Naive thymus-derived CD4-positive, alpha-beta T cell (primary cell): ENCODE data around the gene FPR2. TPM values are rescaled to one million over a fixed set of nuclear protein-coding genes. Genes with fewer than 3 reads are reported as not detected.
A peak's percentile ranks its signal among the peaks of the same experiment; 100 is the strongest.

Experiments
- ATAC-seq: fragments of 150-1000 bp; cut with Tn5 transposase; 2 replicates; pipeline ENCODE4 v1.10.0; 2021; ENCODE audit warnings: mild to moderate bottlenecking, moderate library complexity
- CTCF ChIA-PET: fragments of 350-600 bp; sonication (Branson Sonifier 250); formaldehyde crosslinking; loops from one replicate; lab custom pipeline; 2021; ENCODE audit warnings: antibody characterized with exemption; lab: Charles Lee
- POLR2A ChIA-PET: fragments of 350-600 bp; sonication (Branson Sonifier 250); formaldehyde crosslinking; loops from one replicate; lab custom pipeline; 2021; ENCODE audit warnings: antibody characterized with exemption, inconsistent platforms; lab: Charles Lee
- DNase-seq, 9 donors: peaks; one replicate each; pipeline versions ENCODE4 v3.0.0 to v3.0.0-alpha.2; 2020 to 2022; ENCODE audit warnings: mixed read lengths in 1 of 9
- H3K27ac ChIP-seq: one replicate; pipeline ENCODE4 v1.7.0; 2013; ENCODE audit warnings: mild to moderate bottlenecking, low read depth, low read length, moderate library complexity
- H3K27me3 ChIP-seq, 2 donors: one replicate each; pipeline ENCODE4 v1.7.0; 2013; ENCODE audit warnings: low read length in 2 of 2, mild to moderate bottlenecking in 2 of 2, moderate library complexity in 2 of 2; ENCODE audit not compliant: control insufficient read depth in 2 of 2, insufficient read depth in 2 of 2
- H3K36me3 ChIP-seq, 3 experiments: 1 replicate in 2 of 3; 2 replicates in 1 of 3; pipeline ENCODE4 v1.7.0; 2013; ENCODE audit warnings: low read length in 3 of 3, mild to moderate bottlenecking in 3 of 3, moderate library complexity in 1 of 3; ENCODE audit not compliant: insufficient read depth in 3 of 3, control insufficient read depth in 2 of 3
- H3K4me1 ChIP-seq, 2 donors: one replicate each; pipeline ENCODE4 v1.7.0; 2013; ENCODE audit warnings: low read length in 2 of 2, mild to moderate bottlenecking in 2 of 2, moderate library complexity in 1 of 2; ENCODE audit not compliant: control insufficient read depth in 2 of 2, insufficient read depth in 2 of 2
- H3K4me3 ChIP-seq: 2 replicates; pipeline ENCODE4 v1.7.0; 2013; ENCODE audit warnings: mild to moderate bottlenecking, low read length
- H3K9me3 ChIP-seq, 3 experiments: 1 replicate in 2 of 3; 2 replicates in 1 of 3; pipeline ENCODE4 v1.7.0; 2013; ENCODE audit warnings: low read length in 3 of 3; ENCODE audit not compliant: control insufficient read depth in 2 of 3
- H3K27ac Mint-ChIP-seq, 9 donors: one replicate each; pipeline ENCODE4 v1.8.0; 2020 to 2022; ENCODE audit warnings: mixed read lengths in 9 of 9, mild to moderate bottlenecking in 8 of 9, moderate library complexity in 5 of 9, inconsistent platforms in 2 of 9
- H3K27me3 Mint-ChIP-seq, 5 donors: one replicate each; pipeline ENCODE4 v1.8.0; 2021 to 2022; ENCODE audit warnings: mixed read lengths in 5 of 5, mild to moderate bottlenecking in 1 of 5
- H3K36me3 Mint-ChIP-seq, 5 donors: one replicate each; pipeline ENCODE4 v1.8.0; 2020 to 2022; ENCODE audit warnings: mixed read lengths in 5 of 5, mild to moderate bottlenecking in 3 of 5, inconsistent platforms in 1 of 5
- H3K4me1 Mint-ChIP-seq, 7 donors: one replicate each; pipeline ENCODE4 v1.8.0; 2020 to 2022; ENCODE audit warnings: mixed read lengths in 7 of 7, mild to moderate bottlenecking in 3 of 7, inconsistent platforms in 1 of 7
- H3K4me3 Mint-ChIP-seq, 10 donors: one replicate each; pipeline ENCODE4 v1.8.0; 2020 to 2022; ENCODE audit warnings: mild to moderate bottlenecking in 10 of 10, mixed read lengths in 10 of 10, moderate library complexity in 6 of 10, inconsistent platforms in 2 of 10
- H3K9me3 Mint-ChIP-seq, 11 donors: one replicate each; pipeline ENCODE4 v1.8.0; 2020 to 2022; ENCODE audit warnings: mixed read lengths in 11 of 11, mild to moderate bottlenecking in 4 of 11, inconsistent platforms in 1 of 11, moderate library complexity in 1 of 11
- intact Hi-C, 2 donors: fragments of 100-400 bp; cut with micrococcal nuclease; formaldehyde crosslinking; loops; one replicate each; pipeline ENCODE4 v1.15.1; 2023
- polyA plus RNA-seq, 2 donors: library from polyadenylated mRNA; unstranded; fragments of 300-500 nt; fragmentation: Illumina TruSeq; gene quantifications; one replicate each; pipeline ENCODE4 v1.2.3, GENCODE V29; 2021
- total RNA-seq, 6 experiments: library from RNA in 5 of 6; stranded (reverse) in 5 of 6; gene quantifications; 1 replicate in 5 of 6; 2 replicates in 1 of 6; pipeline ENCODE4 v1.2.3 and lab custom pipeline; 2021 to 2026

The FPR2 gene
- total and polyA plus RNA-seq, 7 experiments from 2014 or later = 0.16 to 7.9 TPM; not detected in 5

DNA sequence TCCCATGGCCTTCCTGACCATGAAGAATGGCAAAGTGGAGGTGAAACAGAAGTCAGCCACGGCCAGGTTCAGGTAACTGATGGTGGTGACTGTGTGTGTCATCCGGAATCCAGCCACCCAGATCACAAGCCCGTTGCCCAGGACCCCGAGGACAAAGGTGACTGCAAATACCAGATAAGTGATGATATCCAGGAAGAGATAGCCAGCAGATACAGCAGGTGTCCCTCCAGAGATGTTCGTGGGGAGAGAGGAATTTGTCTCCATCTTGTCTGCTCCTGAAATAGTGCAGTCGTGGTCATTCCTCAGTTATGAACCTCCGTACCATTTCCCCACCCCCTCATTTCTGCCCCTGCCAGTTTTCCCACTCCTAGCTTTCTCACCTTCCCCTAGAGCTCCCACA lies 14.2 kb upstream of the FPR2 start:
- no peaks in the 10 kb centered on the region for H3K27me3 ChIP-seq
- Mint-ChIP-seq H3K4me3 (no peak overlapping the region), H3K27ac (no peak overlapping the region), H3K36me3 (peaks cover 0 to 3% (median 0%) of the 10 kb centered on the region in 5 donors), H3K27me3 (peaks cover 0 to 16% (median 7%) of the 10 kb centered on the region in 5 donors), H3K9me3 (peaks cover 0 to 14% (median 2%) of the 10 kb centered on the region in 11 donors), H3K4me1 (no peaks in the 10 kb centered on the region)
- no peak for ATAC-seq
- ChIA-PET POLR2A (no interaction called here), CTCF (no interaction called here)
- H3K36me3 ChIP-seq = no peaks in the 10 kb centered on the region
- H3K9me3 ChIP-seq = no peaks in the 10 kb centered on the region
- DNase-seq = no peak
- no peak overlapping the region for H3K27ac ChIP-seq
- no peaks in the 10 kb centered on the region for H3K4me1 ChIP-seq
- intact Hi-C loops = no loop called here
- no peak overlapping the region for H3K4me3 ChIP-seq

DNA sequence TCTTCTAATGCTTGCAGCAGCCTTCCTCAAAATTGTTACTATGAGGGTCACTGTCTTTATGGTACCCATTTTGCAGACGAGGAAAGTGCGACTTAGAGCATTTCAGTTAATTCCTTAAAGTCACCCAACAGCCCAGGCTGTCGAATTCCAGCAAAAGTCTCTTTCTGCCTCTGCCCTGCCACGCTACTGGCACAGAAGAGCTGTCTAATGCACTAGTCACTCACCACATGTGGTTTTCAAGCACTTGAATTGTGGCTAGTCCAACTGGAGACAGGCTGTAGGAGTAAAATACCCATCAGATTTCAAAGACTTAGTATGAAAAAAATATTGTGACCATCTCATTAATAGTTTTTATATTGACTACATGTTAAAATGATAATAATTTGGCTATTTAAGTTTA lies 11.0 kb upstream of the FPR2 start:
- CTCF ChIA-PET = no interaction called here
- no peak overlapping the region for H3K4me3 Mint-ChIP-seq
- no peak overlapping the region for H3K27ac ChIP-seq
- H3K27ac Mint-ChIP-seq = no peak overlapping the region
- POLR2A ChIA-PET = no interaction called here
- no peaks in the 10 kb centered on the region for H3K36me3 ChIP-seq
- peaks cover 0 to 3% (median 0%) of the 10 kb centered on the region in 5 donors for H3K36me3 Mint-ChIP-seq
- H3K27me3 Mint-ChIP-seq = peaks cover 0 to 11% (median 7%) of the 10 kb centered on the region in 5 donors
- no peak for ATAC-seq
- H3K4me1 Mint-ChIP-seq = no peaks in the 10 kb centered on the region
- H3K9me3 Mint-ChIP-seq = peaks cover 0 to 14% (median 2%) of the 10 kb centered on the region in 11 donors
- no peaks in the 10 kb centered on the region for H3K27me3 ChIP-seq
- no peak for DNase-seq
- no peaks in the 10 kb centered on the region for H3K4me1 ChIP-seq
- intact Hi-C loops = no loop called here
- H3K4me3 ChIP-seq = no peak overlapping the region
- no peaks in the 10 kb centered on the region for H3K9me3 ChIP-seq

DNA sequence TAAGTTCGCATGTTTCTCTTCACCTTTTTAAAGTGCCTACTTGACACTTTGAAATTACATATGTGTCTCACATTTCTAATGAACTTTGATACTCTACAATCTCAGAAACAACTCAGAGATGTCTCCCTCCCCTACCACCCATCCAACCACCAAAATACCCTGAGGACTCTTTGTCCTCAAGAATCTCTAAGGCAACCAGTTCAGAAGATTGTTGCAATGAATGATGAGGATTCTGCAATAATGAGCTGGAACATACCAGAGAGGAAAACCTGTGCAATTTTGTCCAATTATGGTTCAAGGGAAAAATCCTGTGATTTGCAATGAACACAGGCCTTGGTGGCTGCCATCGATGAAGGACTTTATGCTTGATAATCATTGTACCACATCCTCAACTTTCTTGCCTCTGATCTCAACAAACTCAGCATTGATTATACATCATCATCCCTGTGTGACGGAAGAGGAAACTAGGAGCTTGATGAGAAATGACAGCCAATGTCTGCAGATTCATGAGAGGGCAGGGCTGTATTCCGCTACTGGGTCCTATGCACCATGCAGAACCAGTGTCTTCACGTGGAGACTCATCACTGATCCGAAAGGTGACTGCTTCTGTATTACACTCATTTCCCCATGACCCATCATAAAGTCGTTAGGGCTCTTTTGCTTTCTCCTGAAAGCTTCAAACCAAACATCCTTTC lies 10.4 kb upstream of the FPR2 start:
- DNase-seq (no peak), ATAC-seq (peak; percentile 39)
- Mint-ChIP-seq H3K9me3 (peaks cover 0 to 19% (median 2%) of the 10 kb centered on the region in 11 donors), H3K27me3 (peaks cover 0 to 12% (median 6%) of the 10 kb centered on the region in 5 donors), H3K27ac (no peak overlapping the region), H3K4me1 (no peaks in the 10 kb centered on the region), H3K36me3 (peaks cover 0 to 5% (median 0%) of the 10 kb centered on the region in 5 donors), H3K4me3 (no peak overlapping the region)
- intact Hi-C loops = no loop called here
- no peaks in the 10 kb centered on the region for H3K9me3 ChIP-seq
- ChIA-PET CTCF (no interaction called here), POLR2A (no interaction called here)
- H3K27ac ChIP-seq = no peak overlapping the region
- no peak overlapping the region for H3K4me3 ChIP-seq
- H3K4me1 ChIP-seq = no peaks in the 10 kb centered on the region
- no peaks in the 10 kb centered on the region for H3K27me3 ChIP-seq
- no peaks in the 10 kb centered on the region for H3K36me3 ChIP-seq

DNA sequence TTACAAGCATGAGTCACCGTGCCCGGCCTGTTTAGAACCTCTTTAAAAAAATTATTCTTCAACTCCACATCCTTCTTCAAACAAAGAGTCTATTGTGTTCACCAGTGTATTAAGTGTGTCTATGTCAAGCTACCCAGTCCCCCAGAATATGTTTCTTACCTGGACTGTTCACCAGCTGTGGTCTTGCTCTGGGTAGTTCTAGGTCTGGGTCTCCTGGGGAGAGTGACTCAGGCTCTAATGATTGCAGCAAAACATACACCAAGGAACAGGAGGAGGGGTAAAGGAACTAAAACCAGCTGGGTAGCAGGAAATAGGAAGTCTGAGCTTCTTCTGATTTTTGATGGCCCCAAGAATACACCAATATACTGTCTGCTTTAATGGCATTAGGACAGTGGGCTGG lies 9.3 kb upstream of the FPR2 start, which contains the start of gene FPR1:
Gene FPR1, minus strand, starts transcription at position 224 of the 400 bp plus-strand sequence. CDS start 4,884 bp downstream, outside the sequence.
- intact Hi-C loops = no loop called here
- Histone ChIP-seq H3K36me3 (no peaks in the 10 kb centered on the region), H3K27me3 (no peaks in the 10 kb centered on the region), H3K4me1 (no peaks in the 10 kb centered on the region), H3K27ac (no peak within 1 kb of the TSS), H3K9me3 (no peaks in the 10 kb centered on the region), H3K4me3 (no peak within 1 kb of the TSS)
- Mint-ChIP-seq H3K4me3 (no peak within 1 kb of the TSS), H3K27ac (no peak within 1 kb of the TSS), H3K9me3 (peaks cover 0 to 18% (median 3%) of the 10 kb centered on the region in 11 donors), H3K27me3 (peaks cover 0 to 19% (median 4%) of the 10 kb centered on the region in 5 donors), H3K4me1 (no peaks in the 10 kb centered on the region), H3K36me3 (peaks cover 0 to 8% (median 0%) of the 10 kb centered on the region in 5 donors)
- ChIA-PET CTCF (no interaction called here), POLR2A (no interaction called here)
- ATAC-seq (peak; percentile 83), DNase-seq (no peak)

DNA sequence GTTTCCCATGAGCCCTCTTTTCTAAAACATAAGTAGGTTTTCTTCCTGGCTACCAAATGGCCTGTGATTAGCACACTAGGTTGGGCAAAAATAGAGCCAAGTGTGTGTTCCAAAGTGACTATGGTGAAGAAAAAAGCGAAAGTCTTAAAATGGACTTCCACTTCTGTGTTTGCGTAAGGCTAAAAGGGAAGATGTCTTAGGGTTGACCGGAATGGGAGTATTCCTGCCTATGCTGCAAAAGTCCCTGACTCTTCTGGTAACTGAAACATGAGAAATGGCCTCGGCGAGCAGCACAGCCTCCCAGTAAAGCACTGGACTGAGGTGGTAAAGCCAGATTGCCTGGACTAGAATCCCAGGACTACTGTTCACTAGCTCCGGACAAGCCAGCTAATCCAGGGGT lies 6.9 kb upstream of the FPR2 start:
- Histone ChIP-seq H3K9me3 (no peaks in the 10 kb centered on the region), H3K27ac (no peak overlapping the region), H3K36me3 (no peaks in the 10 kb centered on the region), H3K4me1 (no peaks in the 10 kb centered on the region), H3K27me3 (no peaks in the 10 kb centered on the region), H3K4me3 (no peak overlapping the region)
- DNase-seq (no peak), ATAC-seq (peak; percentile 57)
- ChIA-PET CTCF (no interaction called here), POLR2A (no interaction called here)
- intact Hi-C loops = no loop called here
- no peaks in the 10 kb centered on the region for H3K4me1 Mint-ChIP-seq
- no peak overlapping the region for H3K4me3 Mint-ChIP-seq
- H3K27ac Mint-ChIP-seq = no peak overlapping the region
- H3K27me3 Mint-ChIP-seq = peaks cover 0 to 21% (median 0%) of the 10 kb centered on the region in 5 donors
- peaks cover 0 to 7% (median 0%) of the 10 kb centered on the region in 5 donors for H3K36me3 Mint-ChIP-seq
- H3K9me3 Mint-ChIP-seq = peaks cover 0 to 15% (median 4%) of the 10 kb centered on the region in 11 donors

DNA sequence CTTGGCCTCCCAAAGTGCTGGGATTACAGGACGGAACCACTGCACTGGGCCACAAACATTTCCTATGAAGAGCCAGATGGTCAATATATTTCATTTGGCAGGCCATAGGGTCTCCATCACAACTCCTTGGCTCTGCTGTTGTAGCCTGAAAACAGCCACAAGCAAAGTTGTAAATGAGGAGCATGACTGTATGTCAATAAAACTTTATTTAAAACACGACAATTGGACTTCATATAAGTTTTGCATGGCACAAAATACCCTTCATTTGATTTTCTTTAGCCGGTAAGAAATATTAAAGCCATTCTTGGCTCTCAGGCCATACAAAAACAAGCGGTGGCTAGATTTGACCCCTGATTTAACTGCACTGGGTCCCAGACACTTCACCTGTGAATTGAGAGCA lies 6.2 kb upstream of the FPR2 start:
- Mint-ChIP-seq H3K9me3 (peaks cover 0 to 18% (median 6%) of the 10 kb centered on the region in 11 donors), H3K36me3 (peaks cover 0 to 5% (median 0%) of the 10 kb centered on the region in 5 donors), H3K27ac (no peak overlapping the region), H3K27me3 (peaks cover 0 to 20% (median 2%) of the 10 kb centered on the region in 5 donors), H3K4me3 (no peak overlapping the region), H3K4me1 (no peaks in the 10 kb centered on the region)
- H3K27me3 ChIP-seq = no peaks in the 10 kb centered on the region
- no peak for DNase-seq
- ATAC-seq = no peak
- intact Hi-C loops = no loop called here
- no peak overlapping the region for H3K4me3 ChIP-seq
- no peaks in the 10 kb centered on the region for H3K36me3 ChIP-seq
- no peaks in the 10 kb centered on the region for H3K4me1 ChIP-seq
- no peaks in the 10 kb centered on the region for H3K9me3 ChIP-seq
- H3K27ac ChIP-seq = no peak overlapping the region
- ChIA-PET CTCF (no interaction called here), POLR2A (no interaction called here)

DNA sequence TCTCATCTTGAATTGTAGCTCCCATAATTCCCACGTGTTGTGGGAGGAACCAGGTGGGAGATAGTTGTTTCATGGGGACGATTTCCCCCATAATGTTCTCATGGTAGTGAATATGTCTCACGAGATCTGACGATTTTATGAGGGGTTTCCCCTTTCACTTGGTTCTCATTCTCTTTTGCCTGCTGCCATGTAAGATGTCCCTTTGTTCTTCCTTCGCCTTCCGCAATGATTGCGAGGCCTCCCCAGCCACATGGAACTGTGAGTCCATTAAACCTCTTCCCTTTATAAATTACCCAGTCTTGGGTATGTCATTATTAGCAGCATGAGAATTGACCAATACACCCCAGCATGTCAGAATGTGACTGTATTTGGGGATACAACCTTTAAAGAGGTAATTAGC lies 5.4 kb upstream of the FPR2 start:
- H3K4me3 Mint-ChIP-seq = no peak overlapping the region
- no peaks in the 10 kb centered on the region for H3K9me3 ChIP-seq
- intact Hi-C loops = no loop called here
- no peak overlapping the region for H3K27ac Mint-ChIP-seq
- H3K9me3 Mint-ChIP-seq = peaks cover 0 to 19% (median 7%) of the 10 kb centered on the region in 11 donors
- DNase-seq (no peak), ATAC-seq (no peak)
- H3K27me3 Mint-ChIP-seq = peaks cover 0 to 23% (median 4%) of the 10 kb centered on the region in 5 donors
- H3K27me3 ChIP-seq = no peaks in the 10 kb centered on the region
- no peaks in the 10 kb centered on the region for H3K36me3 ChIP-seq
- CTCF ChIA-PET = no interaction called here
- no peak overlapping the region for H3K27ac ChIP-seq
- H3K4me3 ChIP-seq = no peak overlapping the region
- peaks cover 0 to 5% (median 0%) of the 10 kb centered on the region in 5 donors for H3K36me3 Mint-ChIP-seq
- no peaks in the 10 kb centered on the region for H3K4me1 ChIP-seq
- no peaks in the 10 kb centered on the region for H3K4me1 Mint-ChIP-seq
- POLR2A ChIA-PET = no interaction called here
